Peyer's patch (tissue), 4 donors: ENCODE data around the gene PGLYRP2. TPM values are rescaled to one million over a fixed set of nuclear protein-coding genes. Genes with fewer than 3 reads are reported as not detected.
"Not testable (repeated sequence)": the region's sequence is repeated elsewhere in the genome, so short reads cannot be mapped to it uniquely, and the experiment has no call there.

ENCODE experiments used
- DNase-seq, 3 donors: peaks; one replicate each; pipeline ENCODE4 v3.0.0-alpha.2; 2017 to 2019
- H3K27ac ChIP-seq, 4 donors: fragments of 200-600 bp; sonication (generic); one replicate each; pipeline ENCODE4 v1.5.1; 2016 to 2019
- H3K27me3 ChIP-seq, 2 donors: fragments of 200-600 bp; sonication (generic); one replicate each; pipeline ENCODE4 v1.5.1; 2019
- H3K36me3 ChIP-seq, 3 donors: fragments of 200-600 bp; sonication (generic); one replicate each; pipeline ENCODE4 v1.5.1; 2016 to 2019
- H3K4me1 ChIP-seq, 4 donors: fragments of 200-600 bp; sonication (generic); one replicate each; pipeline ENCODE4 v1.5.1; 2016 to 2019
- H3K4me3 ChIP-seq, 4 donors: fragments of 200-600 bp; sonication (generic); 1 replicate in 3 of 4; 2 replicates in 1 of 4; pipeline ENCODE4 v1.5.1; 2016 to 2019; ENCODE audit warnings: mild to moderate bottlenecking in 1 of 4
- H3K9me3 ChIP-seq, 4 donors: fragments of 200-600 bp; sonication (generic); one replicate each; pipeline ENCODE4 v1.5.1; 2016 to 2019; ENCODE audit warnings: mild to moderate bottlenecking in 1 of 4
- POLR2A ChIP-seq, 2 donors: fragments of 450-650 bp; IDR thresholded peaks; one replicate each; pipeline ENCODE4 v1.5.1; 2017; ENCODE audit warnings: antibody characterized with exemption in 2 of 2, mild to moderate bottlenecking in 2 of 2, moderate library complexity in 2 of 2
- total RNA-seq, 4 donors: library from RNA; depleted of rRNA; stranded (reverse); fragments of >200 nt; gene quantifications; one replicate each; pipeline ENCODE4 v1.1.0, GENCODE V29; 2016
- TF ChIP-seq, protein P1 (sequence below), 6 experiments: fragments of 450-650 bp in 4 of 6; fragments of 200-600 bp in 2 of 6; sonication (generic) in 1 of 6; IDR thresholded peaks; one replicate each; pipeline ENCODE4 v1.5.1; 2017 to 2019; ENCODE audit warnings: antibody characterized with exemption in 6 of 6, mild to moderate bottlenecking in 3 of 6, moderate library complexity in 1 of 6

PGLYRP2 gene
- total RNA-seq, 4 donors from 2014 or later = not detected

DNA sequence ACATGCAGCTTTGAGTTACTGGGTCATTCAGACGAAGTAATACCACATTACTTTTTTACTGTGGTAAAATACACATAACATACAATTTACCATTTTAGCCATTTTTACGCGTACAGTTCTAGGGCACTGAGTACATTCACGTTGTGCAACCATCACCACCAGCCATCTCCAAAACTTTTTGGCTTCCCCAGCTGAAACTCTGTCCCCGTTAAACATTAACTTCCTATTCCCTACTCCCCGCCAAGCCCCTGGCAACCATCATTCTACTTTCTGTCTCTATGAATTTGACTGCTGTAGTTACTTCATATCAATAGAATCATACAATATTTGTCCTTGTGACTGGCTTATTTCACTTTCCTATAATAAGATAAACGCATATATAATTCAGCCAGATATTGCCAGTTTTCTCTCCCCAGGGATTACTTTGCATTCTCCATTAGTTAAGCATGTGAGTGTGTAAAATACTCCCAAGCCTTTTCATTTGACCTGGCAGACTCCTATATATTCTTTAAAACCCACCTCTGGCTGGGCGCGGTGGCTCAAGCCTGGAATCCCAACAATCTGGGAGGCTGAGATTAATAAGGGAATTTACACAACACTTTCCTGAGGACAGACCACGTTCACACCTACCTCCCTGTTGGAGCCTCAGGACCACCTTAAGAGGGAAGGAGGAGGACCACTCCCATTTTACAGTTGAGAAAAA, 19.0 kb upstream of the PGLYRP2 start:
- Histone ChIP-seq H3K9me3 (no peaks in the 10 kb centered on the region), H3K27me3 (no peaks in the 10 kb centered on the region), H3K36me3 (no peaks in the 10 kb centered on the region), H3K4me1 (no peaks in the 10 kb centered on the region), H3K27ac (no peak overlapping the region), H3K4me3 (no peak overlapping the region)
- TF ChIP-seq POLR2A (IDR thresholded peaks at IDR 0.05) = no peak
- TF ChIP-seq, protein P1, sequence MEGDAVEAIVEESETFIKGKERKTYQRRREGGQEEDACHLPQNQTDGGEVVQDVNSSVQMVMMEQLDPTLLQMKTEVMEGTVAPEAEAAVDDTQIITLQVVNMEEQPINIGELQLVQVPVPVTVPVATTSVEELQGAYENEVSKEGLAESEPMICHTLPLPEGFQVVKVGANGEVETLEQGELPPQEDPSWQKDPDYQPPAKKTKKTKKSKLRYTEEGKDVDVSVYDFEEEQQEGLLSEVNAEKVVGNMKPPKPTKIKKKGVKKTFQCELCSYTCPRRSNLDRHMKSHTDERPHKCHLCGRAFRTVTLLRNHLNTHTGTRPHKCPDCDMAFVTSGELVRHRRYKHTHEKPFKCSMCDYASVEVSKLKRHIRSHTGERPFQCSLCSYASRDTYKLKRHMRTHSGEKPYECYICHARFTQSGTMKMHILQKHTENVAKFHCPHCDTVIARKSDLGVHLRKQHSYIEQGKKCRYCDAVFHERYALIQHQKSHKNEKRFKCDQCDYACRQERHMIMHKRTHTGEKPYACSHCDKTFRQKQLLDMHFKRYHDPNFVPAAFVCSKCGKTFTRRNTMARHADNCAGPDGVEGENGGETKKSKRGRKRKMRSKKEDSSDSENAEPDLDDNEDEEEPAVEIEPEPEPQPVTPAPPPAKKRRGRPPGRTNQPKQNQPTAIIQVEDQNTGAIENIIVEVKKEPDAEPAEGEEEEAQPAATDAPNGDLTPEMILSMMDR (IDR thresholded peaks at IDR 0.05) = no peak
- DNase-seq = no peak

DNA sequence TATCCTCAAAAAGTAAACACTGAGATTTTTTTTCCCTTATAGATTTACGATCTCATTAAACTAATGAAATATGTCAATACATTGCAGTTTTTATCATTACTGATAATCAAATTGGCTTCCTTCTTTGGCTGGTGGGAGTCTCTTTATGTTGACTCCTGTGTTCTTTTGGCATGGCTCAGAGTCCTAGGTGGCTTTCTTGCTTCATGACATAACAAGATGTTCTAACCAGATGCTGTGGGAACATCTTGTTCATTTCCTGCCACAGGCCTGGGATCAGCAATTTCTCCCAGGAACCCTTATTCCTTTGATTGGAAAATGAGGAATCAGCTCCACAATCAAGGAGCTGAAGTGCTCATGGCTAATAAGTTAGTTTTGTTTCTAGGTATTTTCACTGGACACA, 15.8 kb upstream of the PGLYRP2 start:
- H3K27ac ChIP-seq = no peak overlapping the region
- no peaks in the 10 kb centered on the region for H3K9me3 ChIP-seq
- no peaks in the 10 kb centered on the region for H3K4me1 ChIP-seq
- H3K36me3 ChIP-seq = no peaks in the 10 kb centered on the region
- no peaks in the 10 kb centered on the region for H3K27me3 ChIP-seq
- H3K4me3 ChIP-seq = no peak overlapping the region
- TF ChIP-seq POLR2A (IDR thresholded peaks at IDR 0.05) = no peak
- TF ChIP-seq, protein P1 (IDR thresholded peaks at IDR 0.05) = no peak
- no peak for DNase-seq

DNA sequence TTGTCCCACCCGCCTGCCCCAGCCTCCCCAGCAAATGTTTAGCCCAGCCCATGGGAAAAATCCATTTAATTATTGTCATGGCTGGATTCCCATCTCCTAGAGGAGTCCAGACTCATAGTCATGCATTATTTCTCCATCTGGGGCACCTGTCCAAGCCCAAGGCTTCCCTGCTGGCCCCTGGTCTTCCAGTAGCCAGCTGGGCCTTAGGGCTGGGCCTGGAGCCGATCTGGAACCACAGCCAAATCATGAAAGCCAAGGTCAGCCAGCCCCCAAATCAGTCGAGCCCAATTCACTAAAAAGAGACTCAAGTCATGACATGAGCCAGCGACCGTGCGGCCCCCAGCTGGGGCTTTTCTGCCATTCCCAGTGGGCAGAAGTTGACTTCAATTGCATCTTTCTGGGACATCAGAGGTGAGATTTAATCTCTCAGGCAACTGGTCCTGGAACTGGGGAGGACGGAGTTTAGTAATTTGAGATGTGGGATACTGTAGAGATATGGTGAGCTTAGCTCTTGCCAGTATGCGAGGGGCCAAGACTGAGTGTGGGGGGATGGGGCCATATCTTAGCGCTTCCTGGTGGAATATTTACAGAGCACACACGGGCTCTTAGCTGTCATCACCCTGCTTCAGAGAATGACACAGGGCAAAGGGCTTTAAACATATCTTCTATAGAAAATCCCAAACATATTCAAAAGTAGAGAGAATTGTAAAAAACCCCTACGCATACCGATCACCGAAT, 9.4 kb upstream of the PGLYRP2 start:
- no peak for DNase-seq
- H3K27ac ChIP-seq = no peak overlapping the region
- TF ChIP-seq, protein P1 (IDR thresholded peaks at IDR 0.05) = no peak
- no peak for TF ChIP-seq POLR2A (IDR thresholded peaks at IDR 0.05)

DNA sequence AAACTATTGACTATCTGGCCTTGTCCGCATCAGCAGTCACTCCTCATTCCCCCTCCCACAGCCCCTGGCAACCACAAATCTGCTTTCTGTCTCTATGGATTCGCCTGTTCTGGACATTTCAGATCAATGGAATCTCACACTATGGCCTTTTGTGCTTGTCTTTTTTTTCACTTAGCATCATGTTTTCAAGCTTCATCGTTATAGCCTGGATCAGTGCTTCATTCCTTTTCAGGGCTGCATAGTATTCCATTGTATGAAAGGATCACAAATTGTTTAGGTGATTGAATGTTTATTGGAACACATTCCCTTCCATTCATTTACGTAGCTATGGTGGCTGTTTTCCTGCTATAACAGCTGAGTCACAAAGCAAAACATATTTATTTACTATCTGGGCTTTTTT, 7.7 kb upstream of the PGLYRP2 start:
- Histone ChIP-seq H3K4me3 (no peak overlapping the region), H3K27ac (no peak overlapping the region), H3K4me1 (no peaks in the 10 kb centered on the region), H3K9me3 (no peaks in the 10 kb centered on the region), H3K27me3 (no peaks in the 10 kb centered on the region), H3K36me3 (no peaks in the 10 kb centered on the region)
- TF ChIP-seq, protein P1 (IDR thresholded peaks at IDR 0.05) = no peak
- TF ChIP-seq POLR2A (IDR thresholded peaks at IDR 0.05) = no peak
- DNase-seq = no peak

More for the DNA sequence above, 9.4 kb upstream of the PGLYRP2 start:
- Histone ChIP-seq H3K4me3 (no peak overlapping the region), H3K4me1 (no peaks in the 10 kb centered on the region), H3K27me3 (no peaks in the 10 kb centered on the region), H3K36me3 (no peaks in the 10 kb centered on the region), H3K9me3 (no peaks in the 10 kb centered on the region)

DNA sequence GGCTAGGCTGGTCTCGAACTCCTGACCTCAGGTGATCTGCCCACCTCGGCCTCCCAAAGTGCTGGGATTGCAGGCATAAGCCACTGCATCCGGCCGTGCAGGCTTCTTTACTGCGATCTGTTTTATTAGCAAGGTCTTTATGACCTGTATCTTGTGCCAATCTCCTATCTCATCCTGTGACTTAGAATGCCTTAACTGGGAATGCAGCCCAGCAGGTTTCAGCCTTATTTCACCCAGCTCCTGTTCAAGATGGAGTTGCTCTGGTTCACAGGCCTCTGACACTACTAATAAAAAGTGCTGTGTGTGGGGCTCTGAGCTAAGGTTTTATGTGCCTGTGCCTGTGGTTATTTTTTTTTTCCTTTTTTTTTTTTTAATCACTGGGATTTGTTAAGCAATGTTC, 6.5 kb upstream of the PGLYRP2 start:
- not testable (repeated sequence) for H3K36me3 ChIP-seq, H3K27ac ChIP-seq, H3K4me3 ChIP-seq, H3K4me1 ChIP-seq, DNase-seq, H3K9me3 ChIP-seq, H3K27me3 ChIP-seq

DNA sequence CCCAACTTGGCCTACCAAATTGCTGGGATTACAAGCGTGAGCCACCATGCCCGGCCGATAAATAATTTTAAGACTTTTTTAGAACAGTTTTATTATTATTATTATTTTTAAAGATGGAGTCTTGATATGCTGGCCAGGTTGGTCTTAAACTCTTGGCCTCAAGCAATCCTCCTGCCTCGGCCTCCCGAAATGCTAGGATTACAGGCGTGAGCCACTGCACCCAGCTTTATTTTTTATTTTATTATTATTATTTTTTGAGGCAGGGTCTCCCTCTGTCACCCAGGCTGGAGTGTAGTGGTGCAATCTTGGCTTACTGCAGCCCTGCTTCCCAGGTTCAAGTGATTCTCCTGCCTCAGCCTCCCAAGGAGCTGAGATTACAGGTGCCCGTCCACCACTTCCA, 1.7 kb upstream of the PGLYRP2 start:
- H3K27me3 ChIP-seq, H3K36me3 ChIP-seq, H3K9me3 ChIP-seq, DNase-seq, H3K27ac ChIP-seq, H3K4me1 ChIP-seq, H3K4me3 ChIP-seq: not testable (repeated sequence)
